OCI-LY7 (cell line): Measurements from ENCODE around the gene CST7. TPM values are rescaled to one million over a fixed set of nuclear protein-coding genes. Genes with fewer than 3 reads are reported as not detected.

ENCODE experiments used
- BruUV-seq: library from RNA; stranded (reverse); fragments of 400-500 nt; replicated peaks from 2 replicates; lab custom pipeline; 2021; lab: Mats Ljungman, UMichigan
- CTCF ChIA-PET: fragments of 300-600 bp; sonication (Branson Sonifier 250); formaldehyde crosslinking; loops from one replicate; lab custom pipeline; 2022; ENCODE audit warnings: antibody characterized with exemption; ENCODE audit not compliant: unreplicated experiment; lab: Charles Lee
- POLR2A ChIA-PET: fragments of 300-600 bp; sonication (Branson Sonifier 250); formaldehyde crosslinking; loops from one replicate; lab custom pipeline; 2022; ENCODE audit warnings: antibody characterized with exemption; lab: Charles Lee
- DNase-seq: peaks from one replicate; pipeline ENCODE4 v3.0.0-alpha.2; 2015; ENCODE audit warnings: low spot score
- H2AFZ ChIP-seq: fragments of 200-600 bp; sonication (generic), shearing (Covaris generic); 2 replicates; pipeline ENCODE4 v1.6.1; 2014; ENCODE audit warnings: mild to moderate bottlenecking, antibody characterized with exemption, low read length, moderate library complexity
- H3K27ac ChIP-seq: fragments of 200-600 bp; sonication (generic); 2 replicates; pipeline ENCODE4 v1.5.1; 2014; ENCODE audit warnings: mixed run types, low read depth, mild to moderate bottlenecking, moderate library complexity, low read length, inconsistent platforms; ENCODE audit not compliant: poor library complexity, severe bottlenecking
- H3K36me3 ChIP-seq: fragments of 200-600 bp; sonication (generic); 2 replicates; pipeline ENCODE4 v1.6.1; 2014; ENCODE audit warnings: mild to moderate bottlenecking, antibody characterized with exemption, low read length, moderate library complexity, mixed read lengths; ENCODE audit not compliant: insufficient read depth
- H3K4me1 ChIP-seq: fragments of 200-600 bp; sonication (generic); 2 replicates; pipeline ENCODE4 v1.5.1; 2014; ENCODE audit warnings: mild to moderate bottlenecking, low read length; ENCODE audit not compliant: insufficient read depth, poor library complexity, severe bottlenecking
- H3K4me2 ChIP-seq: fragments of 200-600 bp; sonication (generic); 2 replicates; pipeline ENCODE4 v1.6.1; 2014; ENCODE audit warnings: mild to moderate bottlenecking, low read length
- H3K4me3 ChIP-seq: fragments of 200-600 bp; sonication (generic); 2 replicates; pipeline ENCODE4 v1.5.1; 2014; ENCODE audit warnings: mild to moderate bottlenecking, low read depth, low read length; ENCODE audit not compliant: poor library complexity, severe bottlenecking
- H3K79me2 ChIP-seq: fragments of 200-600 bp; sonication (generic); 2 replicates; pipeline ENCODE4 v1.6.1; 2016; ENCODE audit warnings: low read depth, mild to moderate bottlenecking, low read length, moderate library complexity, mixed read lengths; ENCODE audit not compliant: insufficient read depth
- H3K9me2 ChIP-seq: fragments of 200-600 bp; sonication (generic); 2 replicates; pipeline ENCODE4 v1.6.1; 2016; ENCODE audit warnings: mild to moderate bottlenecking, low read length, mixed read lengths; ENCODE audit not compliant: insufficient read depth
- H3K9me3 ChIP-seq: fragments of 200-600 bp; sonication (generic); 2 replicates; pipeline ENCODE4 v1.6.1; 2014; ENCODE audit warnings: mild to moderate bottlenecking, mixed run types, low read length, mixed read lengths
- H4K20me1 ChIP-seq: fragments of 200-600 bp; sonication (generic); 2 replicates; pipeline ENCODE4 v1.6.1; 2014; ENCODE audit warnings: mild to moderate bottlenecking, antibody characterized with exemption, low read length, moderate library complexity, mixed read lengths; ENCODE audit not compliant: insufficient read depth
- CTCF ChIP-seq: fragments of 200-600 bp; sonication (generic); conservative IDR thresholded peaks from 2 replicates; pipeline ENCODE4 v1.5.1; 2014; ENCODE audit warnings: mild to moderate bottlenecking, antibody characterized with exemption, low read length, moderate library complexity, mixed read lengths
- EZH2phosphoT487 ChIP-seq: fragments of 200-600 bp; sonication (generic); IDR thresholded peaks from 2 replicates; pipeline ENCODE4 v1.6.1; 2018; ENCODE audit warnings: low read depth, borderline replicate concordance, mild to moderate bottlenecking, mixed run types, antibody characterized with exemption, low read length, moderate library complexity, mixed read lengths
- intact Hi-C: fragments of 100-400 bp; cut with micrococcal nuclease; formaldehyde crosslinking; loops from one replicate; pipeline ENCODE4 v1.10.0; 2022; ENCODE audit not compliant: unreplicated experiment
- total RNA-seq, 2 experiments: library from RNA; depleted of rRNA in 1 of 2; stranded (reverse); fragments of >200 nt in 1 of 2; shearing (Covaris generic) in 1 of 2; gene quantifications; 2 replicates each; pipeline ENCODE4 v1.2.3, GENCODE V29; 2014 to 2022

The CST7 gene
- total RNA-seq, 2 experiments from 2014 or later, result not detected

- Histone ChIP-seq H3K4me2 (no peak overlapping the region), H3K4me1 (no peaks in the 10 kb centered on the region), H3K27ac (no peak overlapping the region), H3K9me3 (no peaks in the 10 kb centered on the region), H4K20me1 (no peaks in the 10 kb centered on the region), H3K4me3 (no peak overlapping the region), H3K79me2 (no peaks in the 10 kb centered on the region), H3K36me3 (peaks cover 26% of the 10 kb centered on the region; the same call in 1 of the 2 replicates), H2AFZ (no peak overlapping the region), H3K9me2 (no peaks in the 10 kb centered on the region)
- intact Hi-C loops, result no loop called here
- TF ChIP-seq EZH2phosphoT487, result no peak
- TF ChIP-seq CTCF, result no peak
- CTCF ChIA-PET, result no interaction called here
- POLR2A ChIA-PET, result no interaction called here
- BruUV-seq, result no TSS peak
- DNase-seq, result no peak
Measured at GRCh38 chr20:24962182-24962492, 13.1 kb downstream of the CST7 start.

- no peaks in the 10 kb centered on the region for H3K79me2 ChIP-seq
- no peak overlapping the region for H3K4me3 ChIP-seq
- H3K27ac ChIP-seq, result no peak overlapping the region
- ChIA-PET POLR2A (no interaction called here), CTCF (no interaction called here)
- DNase-seq, result no peak
- no peaks in the 10 kb centered on the region for H3K4me1 ChIP-seq
- peaks cover 26% of the 10 kb centered on the region; the same call in 1 of the 2 replicates for H3K36me3 ChIP-seq
- no peak overlapping the region for H3K4me2 ChIP-seq
- H2AFZ ChIP-seq, result no peak overlapping the region
- H3K9me3 ChIP-seq, result no peaks in the 10 kb centered on the region
- BruUV-seq, result no TSS peak
- intact Hi-C loops, result no loop called here
- TF ChIP-seq EZH2phosphoT487 (no peak), CTCF (no peak)
- H3K9me2 ChIP-seq, result no peaks in the 10 kb centered on the region
- no peaks in the 10 kb centered on the region for H4K20me1 ChIP-seq
Measured at GRCh38 chr20:24962510-24962909, 13.4 kb downstream of the CST7 start.

- H4K20me1 ChIP-seq, result no peaks in the 10 kb centered on the region
- ChIA-PET CTCF (interaction anchor here (0.5 kb wide), 1 partner anchor 394 kb away, joined by 3 read pairs; no protein-coding TSS in a partner anchor), POLR2A (interaction anchor here (0.6 to 1.5 kb wide), 3 partner anchors 9 to 13 kb away, joined by 3 to 4 read pairs (median 3); no protein-coding TSS in a partner anchor)
- H3K4me1 ChIP-seq, result no peaks in the 10 kb centered on the region
- H3K4me3 ChIP-seq, result no peak overlapping the region
- BruUV-seq, result no TSS peak
- no peak overlapping the region for H3K27ac ChIP-seq
- peaks cover 40% of the 10 kb centered on the region for H3K36me3 ChIP-seq
- no peaks in the 10 kb centered on the region for H3K9me2 ChIP-seq
- intact Hi-C loops, result no loop called here
- H3K79me2 ChIP-seq, result no peaks in the 10 kb centered on the region
- H3K9me3 ChIP-seq, result no peaks in the 10 kb centered on the region
- DNase-seq, result no peak
- TF ChIP-seq CTCF (no peak), EZH2phosphoT487 (no peak)
- H3K4me2 ChIP-seq, result no peak overlapping the region
- H2AFZ ChIP-seq, result no peak overlapping the region
Measured at GRCh38 chr20:24963672-24964505, 14.8 kb downstream of the CST7 start.
